PC-3 (cell line): ENCODE results near the gene LAMA2. TPM values are rescaled to one million over a fixed set of nuclear protein-coding genes. Genes with fewer than 3 reads are reported as not detected.

Source experiments
- ATAC-seq: fragments of 200-7000 bp; cut with Tn5 transposase; 2 replicates; pipeline ENCODE4 v1.9.1; 2020; ENCODE audit warnings: mild to moderate bottlenecking, moderate library complexity
- BruUV-seq: library from RNA; stranded (reverse); fragments of 400-500 nt; replicated peaks from 2 replicates; lab custom pipeline; 2021; lab: Mats Ljungman, UMichigan
- CTCF ChIA-PET: fragments of 300-600 bp; sonication (Branson Sonifier 250); formaldehyde crosslinking; loops from one replicate; lab custom pipeline; 2022; ENCODE audit warnings: antibody characterized with exemption; lab: Charles Lee
- POLR2A ChIA-PET: fragments of 300-600 bp; sonication (Branson Sonifier 250); formaldehyde crosslinking; loops from one replicate; lab custom pipeline; 2022; ENCODE audit warnings: antibody characterized with exemption; ENCODE audit not compliant: unreplicated experiment; lab: Charles Lee
- DNase-seq: peaks from one replicate; pipeline ENCODE4 v3.0.0-alpha.2; 2015
- H2AFZ ChIP-seq: fragments of 300-600 bp; sonication (generic); 2 replicates; pipeline ENCODE4 v1.6.0; 2016; ENCODE audit warnings: antibody characterized with exemption, low read length
- H3F3A ChIP-seq: fragments of 300-600 bp; sonication (generic); one replicate; pipeline ENCODE4 v1.6.0; 2017; ENCODE audit warnings: antibody characterized with exemption, low read length, control low read depth, mild to moderate bottlenecking; ENCODE audit not compliant: unreplicated experiment
- H3K27ac ChIP-seq: fragments of 300-600 bp; sonication (generic); 2 replicates; pipeline ENCODE4 v1.5.1; 2016; ENCODE audit warnings: mild to moderate bottlenecking, low read length
- H3K27me3 ChIP-seq: fragments of 300-600 bp; sonication (generic); 2 replicates; pipeline ENCODE4 v1.6.1; 2016; ENCODE audit warnings: low read length, mixed read lengths
- H3K36me3 ChIP-seq: fragments of 300-600 bp; sonication (generic); 2 replicates; pipeline ENCODE4 v1.6.1; 2016; ENCODE audit warnings: low read depth, mixed run types, low read length, mixed read lengths
- H3K4me1 ChIP-seq: fragments of 300-600 bp; sonication (generic); 2 replicates; pipeline ENCODE4 v1.5.1; 2016; ENCODE audit warnings: low read length; ENCODE audit not compliant: insufficient read depth
- H3K4me2 ChIP-seq: fragments of 300-600 bp; sonication (generic); 2 replicates; pipeline ENCODE4 v1.6.0; 2016; ENCODE audit warnings: low read length
- H3K4me3 ChIP-seq: fragments of 300-600 bp; sonication (generic); 2 replicates; pipeline ENCODE4 v1.5.1; 2016; ENCODE audit warnings: mild to moderate bottlenecking, low read length, mixed read lengths
- H3K79me2 ChIP-seq: fragments of 300-600 bp; sonication (generic); 2 replicates; pipeline ENCODE4 v1.6.1; 2017; ENCODE audit warnings: low read length, mixed read lengths
- H3K9ac ChIP-seq: fragments of 300-600 bp; sonication (generic); 2 replicates; pipeline ENCODE4 v1.6.0; 2016; ENCODE audit warnings: mild to moderate bottlenecking, low read length
- H3K9me2 ChIP-seq: fragments of 300-600 bp; sonication (generic); replicated peaks from 2 replicates; pipeline ENCODE4 v1.6.1; 2016; ENCODE audit warnings: mixed run types, low read length, mixed read lengths
- H3K9me3 ChIP-seq: fragments of 300-600 bp; sonication (generic); 2 replicates; pipeline ENCODE4 v1.6.1; 2016; ENCODE audit warnings: low read length, mixed read lengths
- H4K20me1 ChIP-seq: fragments of 300-600 bp; sonication (generic); 2 replicates; pipeline ENCODE4 v1.6.1; 2016; ENCODE audit warnings: low read length, mixed read lengths
- CTCF ChIP-seq: fragments of 300-600 bp; sonication (generic); conservative IDR thresholded peaks from 2 replicates; pipeline ENCODE4 v1.5.1; 2017; ENCODE audit warnings: antibody characterized with exemption, low read depth, mild to moderate bottlenecking, low read length
- EZH2 ChIP-seq: fragments of 300-600 bp; sonication (generic); IDR thresholded peaks from one replicate; pipeline ENCODE4 v1.6.1; 2017; ENCODE audit warnings: antibody characterized with exemption, mild to moderate bottlenecking, low read length; ENCODE audit not compliant: unreplicated experiment
- EZH2phosphoT487 ChIP-seq: fragments of 300-600 bp; sonication (generic); IDR thresholded peaks from 2 replicates; pipeline ENCODE4 v1.6.1; 2018; ENCODE audit warnings: mild to moderate bottlenecking, antibody characterized with exemption, low read length, borderline replicate concordance
- intact Hi-C: fragments of 100-400 bp; cut with micrococcal nuclease; formaldehyde crosslinking; loops from 2 replicates; pipeline ENCODE4 v1.9.0; 2023
- total RNA-seq: library from RNA; depleted of rRNA; stranded (reverse); fragments of >200 nt; gene quantifications from 2 replicates; pipeline ENCODE4 v1.2.3, GENCODE V29; 2014

LAMA2 gene
- total RNA-seq, 1 experiment from 2014 or later: 0.22 TPM

- ATAC-seq (no peak), DNase-seq (no peak)
- TF ChIP-seq EZH2 (no peak), EZH2phosphoT487 (no peak), CTCF (no peak)
- Histone ChIP-seq H3K9me2 (no peaks in the 10 kb centered on the region), H3K27me3 (no peaks in the 10 kb centered on the region), H3K79me2 (no peaks in the 10 kb centered on the region), H3K9ac (no peak overlapping the region), H3K36me3 (no peaks in the 10 kb centered on the region), H3K9me3 (no peaks in the 10 kb centered on the region), H3K4me2 (no peak overlapping the region), H4K20me1 (no peaks in the 10 kb centered on the region), H3K4me3 (no peak overlapping the region), H2AFZ (no peak overlapping the region), H3K27ac (no peak overlapping the region), H3K4me1 (no peaks in the 10 kb centered on the region), H3F3A (no peaks in the 10 kb centered on the region)
- ChIA-PET CTCF (no interaction called here), POLR2A (no interaction called here)
- intact Hi-C loops: no loop called here
- no TSS peak for BruUV-seq
These were observed 653.3 kb downstream of the LAMA2 start for GRCh38 chr6:129536271-129536670.

GRCh38 chr6:129539032-129539431, 656.1 kb downstream of the LAMA2 start:
- CTCF ChIA-PET: no interaction called here
- POLR2A ChIA-PET: no interaction called here
- no peak for ATAC-seq

More at GRCh38 chr6:129539032-129539431, 656.1 kb downstream of the LAMA2 start:
- Histone ChIP-seq H3K36me3 (no peaks in the 10 kb centered on the region), H3K4me1 (no peaks in the 10 kb centered on the region), H3K79me2 (no peaks in the 10 kb centered on the region), H3K4me2 (no peak overlapping the region), H3K27me3 (no peaks in the 10 kb centered on the region), H3K27ac (no peak overlapping the region), H3K9me2 (no peaks in the 10 kb centered on the region), H3F3A (no peaks in the 10 kb centered on the region), H2AFZ (no peak overlapping the region), H3K9ac (no peak overlapping the region), H3K4me3 (no peak overlapping the region), H4K20me1 (no peaks in the 10 kb centered on the region), H3K9me3 (no peaks in the 10 kb centered on the region)
- no peak for TF ChIP-seq EZH2phosphoT487
- no peak for TF ChIP-seq CTCF
- no peak for TF ChIP-seq EZH2
- intact Hi-C loops: no loop called here
- DNase-seq: no peak
- BruUV-seq: no TSS peak
